Loucy (cell line): ENCODE measurements around the gene ZNF609.
"Not testable (repeated sequence)": the region's sequence is repeated elsewhere in the genome, so short reads cannot be mapped to it uniquely, and the experiment has no call there.

Experiments used
- EZH2phosphoT487 ChIP-seq: fragments of 200-600 bp; IDR thresholded peaks from 2 replicates; pipeline ENCODE4 v1.6.1; 2018; ENCODE audit warnings: antibody characterized with exemption, mild to moderate bottlenecking, moderate library complexity, borderline replicate concordance
- TF ChIP-seq, protein P1 (sequence below): fragments of 200-600 bp; sonication (generic); conservative IDR thresholded peaks from 2 replicates; pipeline ENCODE4 v1.5.1; 2014; ENCODE audit warnings: mild to moderate bottlenecking, antibody characterized with exemption, low read length

DNA sequence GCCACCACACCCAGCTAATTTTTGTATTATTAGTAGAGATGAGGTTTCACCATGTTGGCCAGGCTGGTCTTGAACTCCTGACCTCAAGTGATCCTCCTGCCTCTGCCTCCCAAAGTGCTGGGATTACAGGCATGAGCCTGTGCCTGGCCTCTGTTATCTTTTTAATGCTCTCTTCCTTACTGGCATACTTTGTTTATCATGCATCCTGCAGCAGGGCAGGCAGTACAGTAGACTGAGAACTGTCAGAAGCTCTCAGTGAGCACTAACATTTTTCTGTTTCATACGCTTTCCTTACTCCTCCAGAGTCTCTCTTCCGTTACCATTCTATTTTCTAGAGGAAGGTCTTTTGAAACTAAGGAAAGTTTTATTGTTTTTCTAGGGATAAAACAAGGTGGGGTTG, 35.6 kb downstream of the ZNF609 start:
- TF ChIP-seq, protein P1, sequence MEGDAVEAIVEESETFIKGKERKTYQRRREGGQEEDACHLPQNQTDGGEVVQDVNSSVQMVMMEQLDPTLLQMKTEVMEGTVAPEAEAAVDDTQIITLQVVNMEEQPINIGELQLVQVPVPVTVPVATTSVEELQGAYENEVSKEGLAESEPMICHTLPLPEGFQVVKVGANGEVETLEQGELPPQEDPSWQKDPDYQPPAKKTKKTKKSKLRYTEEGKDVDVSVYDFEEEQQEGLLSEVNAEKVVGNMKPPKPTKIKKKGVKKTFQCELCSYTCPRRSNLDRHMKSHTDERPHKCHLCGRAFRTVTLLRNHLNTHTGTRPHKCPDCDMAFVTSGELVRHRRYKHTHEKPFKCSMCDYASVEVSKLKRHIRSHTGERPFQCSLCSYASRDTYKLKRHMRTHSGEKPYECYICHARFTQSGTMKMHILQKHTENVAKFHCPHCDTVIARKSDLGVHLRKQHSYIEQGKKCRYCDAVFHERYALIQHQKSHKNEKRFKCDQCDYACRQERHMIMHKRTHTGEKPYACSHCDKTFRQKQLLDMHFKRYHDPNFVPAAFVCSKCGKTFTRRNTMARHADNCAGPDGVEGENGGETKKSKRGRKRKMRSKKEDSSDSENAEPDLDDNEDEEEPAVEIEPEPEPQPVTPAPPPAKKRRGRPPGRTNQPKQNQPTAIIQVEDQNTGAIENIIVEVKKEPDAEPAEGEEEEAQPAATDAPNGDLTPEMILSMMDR: not testable (repeated sequence)
- TF ChIP-seq EZH2phosphoT487: not testable (repeated sequence)
